ENCODE data around the gene DENND4B.
A peak's percentile ranks its signal among the peaks of the same experiment; 100 is the strongest.

GRCh38 chr1:153985341-153985912, 38.9 kb upstream of the DENND4B start:
- TF ChIP-seq CTCF (IDR thresholded peaks at IDR 0.05) (no peak), RAD21 (IDR thresholded peaks at IDR 0.05; ENCODE audit: low read length) (no peak), SIN3A (IDR thresholded peaks at IDR 0.05; ENCODE audit: borderline replicate concordance, low read depth, low read length) (no peak), USF1 (IDR thresholded peaks at IDR 0.05; ENCODE audit: borderline replicate concordance, low read depth) (no peak), FOXJ3 (CRISPR knock-in tag; IDR thresholded peaks at IDR 0.05) (no peak), YY1 (IDR thresholded peaks at IDR 0.05; ENCODE audit: low read depth) (no peak), GATA2 (CRISPR knock-in tag; IDR thresholded peaks at IDR 0.05) (no peak)
- TF ChIP-seq, protein P1, sequence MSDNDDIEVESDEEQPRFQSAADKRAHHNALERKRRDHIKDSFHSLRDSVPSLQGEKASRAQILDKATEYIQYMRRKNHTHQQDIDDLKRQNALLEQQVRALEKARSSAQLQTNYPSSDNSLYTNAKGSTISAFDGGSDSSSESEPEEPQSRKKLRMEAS (IDR thresholded peaks at IDR 0.05; ENCODE audit: low read depth), result 0 out of 2 replicates have a peak, but pooled peaks have one; percentile 34
- TF ChIP-seq, protein P2, sequence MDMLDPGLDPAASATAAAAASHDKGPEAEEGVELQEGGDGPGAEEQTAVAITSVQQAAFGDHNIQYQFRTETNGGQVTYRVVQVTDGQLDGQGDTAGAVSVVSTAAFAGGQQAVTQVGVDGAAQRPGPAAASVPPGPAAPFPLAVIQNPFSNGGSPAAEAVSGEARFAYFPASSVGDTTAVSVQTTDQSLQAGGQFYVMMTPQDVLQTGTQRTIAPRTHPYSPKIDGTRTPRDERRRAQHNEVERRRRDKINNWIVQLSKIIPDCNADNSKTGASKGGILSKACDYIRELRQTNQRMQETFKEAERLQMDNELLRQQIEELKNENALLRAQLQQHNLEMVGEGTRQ (IDR thresholded peaks at IDR 0.05; ENCODE audit: borderline replicate concordance, low read depth, low read length), result no peak

Data from SK-N-SH (cell line).